Measurements from ENCODE around the gene PRKN. TPM values are rescaled to one million over a fixed set of nuclear protein-coding genes. Genes with fewer than 3 reads are reported as not detected.

The PRKN gene
- total RNA-seq, 1 donor from 2014 or later = 1.3 TPM

DNA sequence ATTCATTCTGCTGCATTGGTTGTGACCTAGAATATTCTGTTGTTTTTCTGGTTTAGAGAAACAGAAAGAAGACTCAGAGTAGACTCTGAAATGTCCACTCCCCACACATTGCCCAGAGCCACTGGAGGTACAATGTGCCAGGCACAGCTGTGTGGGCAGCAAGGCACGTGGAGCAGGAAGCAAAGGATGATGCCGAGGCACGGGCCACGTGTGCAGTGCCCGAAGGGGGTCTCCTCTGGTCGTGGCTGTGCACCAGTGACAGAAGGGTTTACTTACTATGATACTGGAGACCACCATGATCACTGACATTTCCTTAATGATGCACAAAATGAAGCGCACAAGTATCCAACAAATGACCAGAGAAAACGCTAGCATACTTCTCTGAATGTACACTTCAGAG is 488.9 kb downstream of the PRKN start:
- H3K4me3 ChIP-seq (ENCODE audit: insufficient read depth, low read depth, low read length) = no peak overlapping the region
- Mint-ChIP-seq H3K36me3 (ENCODE audit: low read depth, unreplicated experiment) (no peaks in the 10 kb centered on the region), H3K4me3 (ENCODE audit: unreplicated experiment) (no peak overlapping the region), H3K9me3 (ENCODE audit: unreplicated experiment) (peaks cover 1% of the 10 kb centered on the region), H3K27ac (ENCODE audit: unreplicated experiment) (no peak overlapping the region), H3K27me3 (ENCODE audit: low read depth, unreplicated experiment) (no peaks in the 10 kb centered on the region), H3K4me1 (ENCODE audit: low read depth, unreplicated experiment) (no peaks in the 10 kb centered on the region)
- no peaks in the 10 kb centered on the region for H3K36me3 ChIP-seq (ENCODE audit: insufficient read depth, low read length)
- H2AFZ ChIP-seq (ENCODE audit: low read depth, low read length) = no peak overlapping the region
- DNase-seq (ENCODE audit: low read depth) = no peak
- H3K27ac ChIP-seq (ENCODE audit: low read depth, low read length) = no peak overlapping the region
- no peaks in the 10 kb centered on the region for H3K4me1 ChIP-seq (ENCODE audit: insufficient read depth, low read length)
- H3K9ac ChIP-seq (ENCODE audit: low read length) = no peak overlapping the region
- H3K27me3 ChIP-seq (ENCODE audit: insufficient read depth, low read length) = no peaks in the 10 kb centered on the region
- H3K4me2 ChIP-seq (ENCODE audit: low read length) = no peak overlapping the region
- FAIRE-seq = no peak
- no peaks in the 10 kb centered on the region for H4K20me1 ChIP-seq (ENCODE audit: insufficient read depth, low read length)
- no peaks in the 10 kb centered on the region for H3K79me2 ChIP-seq (ENCODE audit: insufficient read depth, low read length)
- no peak for TF ChIP-seq EZH2 (IDR thresholded peaks at IDR 0.05; ENCODE audit: insufficient read depth, low read length)
- TF ChIP-seq, protein P1, sequence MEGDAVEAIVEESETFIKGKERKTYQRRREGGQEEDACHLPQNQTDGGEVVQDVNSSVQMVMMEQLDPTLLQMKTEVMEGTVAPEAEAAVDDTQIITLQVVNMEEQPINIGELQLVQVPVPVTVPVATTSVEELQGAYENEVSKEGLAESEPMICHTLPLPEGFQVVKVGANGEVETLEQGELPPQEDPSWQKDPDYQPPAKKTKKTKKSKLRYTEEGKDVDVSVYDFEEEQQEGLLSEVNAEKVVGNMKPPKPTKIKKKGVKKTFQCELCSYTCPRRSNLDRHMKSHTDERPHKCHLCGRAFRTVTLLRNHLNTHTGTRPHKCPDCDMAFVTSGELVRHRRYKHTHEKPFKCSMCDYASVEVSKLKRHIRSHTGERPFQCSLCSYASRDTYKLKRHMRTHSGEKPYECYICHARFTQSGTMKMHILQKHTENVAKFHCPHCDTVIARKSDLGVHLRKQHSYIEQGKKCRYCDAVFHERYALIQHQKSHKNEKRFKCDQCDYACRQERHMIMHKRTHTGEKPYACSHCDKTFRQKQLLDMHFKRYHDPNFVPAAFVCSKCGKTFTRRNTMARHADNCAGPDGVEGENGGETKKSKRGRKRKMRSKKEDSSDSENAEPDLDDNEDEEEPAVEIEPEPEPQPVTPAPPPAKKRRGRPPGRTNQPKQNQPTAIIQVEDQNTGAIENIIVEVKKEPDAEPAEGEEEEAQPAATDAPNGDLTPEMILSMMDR (IDR thresholded peaks at IDR 0.05; ENCODE audit: insufficient read depth, low read depth, low read length) = no peak
- no peaks in the 10 kb centered on the region for H3K9me3 ChIP-seq (ENCODE audit: insufficient read depth, low read depth, low read length)

DNA sequence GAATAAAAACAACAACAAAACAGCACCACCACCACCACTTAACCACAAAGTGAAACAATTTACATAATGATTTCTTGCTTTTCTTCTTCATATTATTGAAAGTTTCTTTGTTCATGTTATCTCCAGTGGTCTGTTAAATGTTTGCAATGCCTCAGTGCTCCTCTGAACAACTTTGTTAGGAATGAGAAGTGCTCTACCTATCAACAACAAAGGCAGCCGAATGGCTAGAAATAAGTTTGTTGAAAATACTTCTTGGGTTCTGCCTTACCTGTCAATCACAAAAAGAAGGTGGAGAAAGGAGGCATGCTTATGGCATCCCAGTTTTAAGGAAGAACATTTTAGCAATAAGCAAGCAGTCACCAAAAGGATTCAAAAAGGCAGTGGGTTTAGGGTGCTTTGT is 490.2 kb downstream of the PRKN start:
- H3K9me3 Mint-ChIP-seq (ENCODE audit: unreplicated experiment) = peaks cover 1% of the 10 kb centered on the region
- no peaks in the 10 kb centered on the region for H3K9me3 ChIP-seq (ENCODE audit: insufficient read depth, low read depth, low read length)
- no peak overlapping the region for H3K4me3 Mint-ChIP-seq (ENCODE audit: unreplicated experiment)
- H3K4me3 ChIP-seq (ENCODE audit: insufficient read depth, low read depth, low read length) = no peak overlapping the region
- DNase-seq (ENCODE audit: low read depth) (no peak), FAIRE-seq (no peak)
- H3K9ac ChIP-seq (ENCODE audit: low read length) = no peak overlapping the region
- H3K4me2 ChIP-seq (ENCODE audit: low read length) = no peak overlapping the region
- H3K36me3 Mint-ChIP-seq (ENCODE audit: low read depth, unreplicated experiment) = no peaks in the 10 kb centered on the region
- no peaks in the 10 kb centered on the region for H3K36me3 ChIP-seq (ENCODE audit: insufficient read depth, low read length)
- no peaks in the 10 kb centered on the region for H3K4me1 ChIP-seq (ENCODE audit: insufficient read depth, low read length)
- H3K27me3 Mint-ChIP-seq (ENCODE audit: low read depth, unreplicated experiment) = no peaks in the 10 kb centered on the region
- no peaks in the 10 kb centered on the region for H4K20me1 ChIP-seq (ENCODE audit: insufficient read depth, low read length)
- H3K27ac ChIP-seq (ENCODE audit: low read depth, low read length) = no peak overlapping the region
- H3K27ac Mint-ChIP-seq (ENCODE audit: unreplicated experiment) = no peak overlapping the region
- TF ChIP-seq EZH2 (IDR thresholded peaks at IDR 0.05; ENCODE audit: insufficient read depth, low read length) = no peak
- TF ChIP-seq, protein P1 (IDR thresholded peaks at IDR 0.05; ENCODE audit: insufficient read depth, low read depth, low read length) = no peak
- H3K79me2 ChIP-seq (ENCODE audit: insufficient read depth, low read length) = no peaks in the 10 kb centered on the region
- H3K27me3 ChIP-seq (ENCODE audit: insufficient read depth, low read length) = no peaks in the 10 kb centered on the region
- no peak overlapping the region for H2AFZ ChIP-seq (ENCODE audit: low read depth, low read length)
- no peaks in the 10 kb centered on the region for H3K4me1 Mint-ChIP-seq (ENCODE audit: low read depth, unreplicated experiment)

DNA sequence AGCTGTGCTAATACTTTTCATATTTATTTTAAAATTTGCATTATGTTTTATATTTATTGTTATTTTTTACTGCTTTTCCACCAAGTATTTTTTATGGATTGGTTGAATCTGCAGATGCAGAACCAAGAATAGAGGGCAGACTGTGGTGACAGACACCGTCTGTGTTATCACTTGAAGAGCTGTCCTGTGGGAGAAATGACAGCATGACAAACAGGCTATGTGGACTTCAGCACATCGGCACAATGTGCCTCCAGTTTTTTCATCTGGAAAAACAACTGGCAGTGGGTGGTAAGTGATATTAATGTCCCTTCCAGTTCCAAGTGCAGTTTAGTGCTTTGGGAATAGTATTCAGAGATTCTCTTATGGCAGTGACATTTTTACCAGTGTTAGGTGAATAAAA is 492.9 kb downstream of the PRKN start:
- H3K36me3 Mint-ChIP-seq (ENCODE audit: low read depth, unreplicated experiment) = no peaks in the 10 kb centered on the region

More for the DNA sequence above, 492.9 kb downstream of the PRKN start:
- Histone ChIP-seq H3K79me2 (ENCODE audit: insufficient read depth, low read length) (no peaks in the 10 kb centered on the region), H3K27me3 (ENCODE audit: insufficient read depth, low read length) (no peaks in the 10 kb centered on the region), H3K4me3 (ENCODE audit: insufficient read depth, low read depth, low read length) (no peak overlapping the region), H3K9me3 (ENCODE audit: insufficient read depth, low read depth, low read length) (no peaks in the 10 kb centered on the region), H4K20me1 (ENCODE audit: insufficient read depth, low read length) (no peaks in the 10 kb centered on the region), H3K4me2 (ENCODE audit: low read length) (no peak overlapping the region), H3K36me3 (ENCODE audit: insufficient read depth, low read length) (no peaks in the 10 kb centered on the region), H3K27ac (ENCODE audit: low read depth, low read length) (no peak overlapping the region), H2AFZ (ENCODE audit: low read depth, low read length) (no peak overlapping the region), H3K9ac (ENCODE audit: low read length) (no peak overlapping the region), H3K4me1 (ENCODE audit: insufficient read depth, low read length) (no peaks in the 10 kb centered on the region)
- H3K27ac Mint-ChIP-seq (ENCODE audit: unreplicated experiment) = no peak overlapping the region
- DNase-seq (ENCODE audit: low read depth) = no peak
- no peak for TF ChIP-seq EZH2 (IDR thresholded peaks at IDR 0.05; ENCODE audit: insufficient read depth, low read length)
- TF ChIP-seq, protein P1 (IDR thresholded peaks at IDR 0.05; ENCODE audit: insufficient read depth, low read depth, low read length) = no peak
- H3K9me3 Mint-ChIP-seq (ENCODE audit: unreplicated experiment) = peaks cover 1% of the 10 kb centered on the region
- H3K4me3 Mint-ChIP-seq (ENCODE audit: unreplicated experiment) = no peak overlapping the region
- no peak for FAIRE-seq
- peaks cover 1% of the 10 kb centered on the region for H3K27me3 Mint-ChIP-seq (ENCODE audit: low read depth, unreplicated experiment)
- H3K4me1 Mint-ChIP-seq (ENCODE audit: low read depth, unreplicated experiment) = no peaks in the 10 kb centered on the region
